Colon (tissue), 2 donors: ENCODE data around the gene WWOX.

Source experiments
- FAIRE-seq: peaks from 2 replicates; lab custom pipeline; 2012; peaks lifted over from hg19 to GRCh38; lab: Jason Lieb, UNC
- donor health status: control.
- donor health status: control.

WWOX gene

DNA sequence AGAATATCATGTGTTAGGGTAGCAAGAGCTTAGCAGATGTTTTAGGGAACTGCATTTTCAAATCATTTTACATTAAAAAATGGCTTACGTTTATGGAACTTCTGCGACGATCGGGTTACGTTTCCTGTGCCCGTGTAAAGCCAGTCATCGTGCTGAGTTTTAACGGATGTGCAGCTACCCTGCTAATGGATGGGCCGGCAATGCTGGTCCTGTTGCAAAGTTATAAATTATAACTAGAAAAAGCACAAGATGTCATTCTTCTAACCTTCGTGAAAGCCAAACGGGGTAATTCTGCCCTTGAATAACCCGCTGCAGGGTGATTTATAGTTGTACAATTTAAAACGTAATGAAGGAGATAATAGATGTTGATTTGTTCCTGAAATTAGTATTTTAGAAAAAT is 339.2 kb downstream of the WWOX start:
- no peak for FAIRE-seq

DNA sequence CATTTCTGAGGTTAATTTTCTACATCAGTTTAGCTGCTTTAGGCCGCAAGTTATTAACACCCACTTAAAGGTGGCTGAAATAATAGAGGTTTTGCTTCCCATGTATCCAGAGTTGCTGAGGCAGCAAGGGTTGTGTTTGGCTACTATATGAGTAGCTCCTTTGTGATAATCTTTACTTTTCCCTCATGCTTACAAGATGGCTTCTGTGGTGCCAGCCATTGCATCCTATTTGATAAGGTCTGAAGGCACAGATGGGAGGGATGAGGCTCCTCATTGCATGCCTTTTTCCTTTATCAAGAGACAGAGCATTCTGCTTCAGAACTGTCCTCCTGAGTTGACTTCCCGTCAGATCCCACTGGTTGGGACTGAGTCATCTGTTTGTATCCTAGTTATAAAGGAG is 340.2 kb downstream of the WWOX start:
- no peak for FAIRE-seq

DNA sequence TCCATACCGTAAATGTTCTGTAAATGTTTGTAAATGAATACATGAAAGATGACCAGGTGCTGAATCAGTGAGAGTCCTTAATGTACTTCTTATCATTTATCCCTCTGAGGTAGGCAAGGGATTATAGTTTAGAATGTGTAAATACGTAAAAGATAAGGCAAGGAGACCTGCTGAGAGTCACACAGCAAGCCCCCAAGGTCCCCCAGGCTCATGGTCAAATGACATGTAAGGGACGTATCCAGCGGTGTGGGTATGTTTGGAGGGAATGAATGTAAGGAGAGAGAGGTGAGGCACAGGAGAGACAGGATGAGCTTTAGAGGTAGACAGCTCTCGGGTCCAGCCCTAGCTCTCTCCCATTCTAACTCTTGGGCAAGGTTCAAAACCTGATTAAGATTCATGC is 341.8 kb downstream of the WWOX start:
- FAIRE-seq = no peak

DNA sequence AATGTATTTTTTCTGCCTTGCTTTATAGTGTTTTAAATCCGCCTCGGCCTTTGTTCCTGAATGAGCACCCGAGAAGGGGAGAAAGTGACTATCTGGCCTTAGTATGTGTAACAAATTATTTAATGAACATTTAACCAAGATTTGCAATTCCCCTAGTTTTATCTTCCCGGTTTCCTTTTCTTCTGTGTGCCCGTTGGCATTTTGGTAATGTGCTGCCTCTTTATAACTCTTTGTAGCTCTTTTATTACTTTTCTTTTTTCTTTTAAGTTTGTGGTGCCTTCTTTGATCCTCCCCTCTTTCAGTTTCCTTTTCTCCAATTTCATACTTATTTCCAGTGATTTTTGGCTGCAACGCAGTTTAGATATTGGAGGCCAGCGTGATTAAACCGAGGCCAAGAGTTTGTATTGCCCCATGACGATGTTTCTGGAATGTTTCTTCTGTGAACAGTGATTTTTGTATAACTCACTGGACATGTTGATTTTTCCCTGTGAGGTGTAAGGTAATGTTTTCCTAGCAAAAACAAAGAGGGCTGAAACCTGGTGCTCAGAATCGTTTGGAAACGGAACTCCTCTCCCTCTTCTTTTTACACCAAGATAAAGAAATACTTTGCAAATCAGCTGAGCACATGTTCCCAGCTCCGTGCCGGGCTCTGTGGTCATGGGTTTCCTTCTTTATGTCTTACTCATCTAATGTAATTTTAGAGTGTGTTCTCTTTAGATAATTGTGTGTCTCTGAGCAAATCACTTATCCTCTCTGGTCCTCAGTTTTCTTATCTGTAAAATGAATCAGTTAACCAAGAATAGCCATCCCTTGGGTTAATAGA is 344.3 kb downstream of the WWOX start:
- no peak for FAIRE-seq

DNA sequence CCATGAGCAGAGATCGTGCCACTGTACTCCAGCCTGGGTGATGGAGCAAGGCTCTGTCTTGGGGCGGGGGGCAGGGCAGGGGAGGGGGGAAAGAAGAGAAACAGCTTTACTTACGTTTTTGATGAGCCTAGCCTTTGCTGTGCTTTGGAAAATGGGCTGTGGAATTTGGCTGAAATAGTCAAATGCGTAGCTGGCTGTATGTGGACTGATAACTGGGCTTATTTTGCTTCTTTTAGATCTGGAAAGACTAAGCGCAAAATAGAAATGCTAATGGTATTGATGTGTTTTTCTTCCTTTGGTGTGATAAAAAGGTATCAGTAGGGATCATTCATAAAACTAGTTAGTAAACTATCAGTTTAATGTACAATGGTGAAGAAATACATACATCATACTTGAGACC is 346.4 kb downstream of the WWOX start:
- no peak for FAIRE-seq

DNA sequence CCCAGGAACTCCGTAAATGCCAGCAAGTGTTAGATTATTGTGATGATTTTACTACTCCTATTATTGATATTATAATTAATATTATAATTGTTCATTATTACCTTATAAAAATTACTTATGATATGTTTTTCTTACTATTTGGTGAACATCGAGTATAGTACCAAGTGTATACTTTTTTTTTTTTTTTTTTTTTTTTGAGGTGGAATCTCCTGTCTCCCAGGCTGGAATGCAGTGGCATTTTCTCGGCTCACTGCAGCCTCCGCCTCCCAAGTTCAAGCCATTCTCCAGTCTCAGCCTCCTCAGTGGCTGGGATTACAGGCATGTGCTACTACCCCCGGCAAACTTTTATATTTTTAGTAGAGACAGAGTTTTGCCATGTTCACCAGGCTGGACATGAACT is 347.0 kb downstream of the WWOX start:
- no peak for FAIRE-seq

DNA sequence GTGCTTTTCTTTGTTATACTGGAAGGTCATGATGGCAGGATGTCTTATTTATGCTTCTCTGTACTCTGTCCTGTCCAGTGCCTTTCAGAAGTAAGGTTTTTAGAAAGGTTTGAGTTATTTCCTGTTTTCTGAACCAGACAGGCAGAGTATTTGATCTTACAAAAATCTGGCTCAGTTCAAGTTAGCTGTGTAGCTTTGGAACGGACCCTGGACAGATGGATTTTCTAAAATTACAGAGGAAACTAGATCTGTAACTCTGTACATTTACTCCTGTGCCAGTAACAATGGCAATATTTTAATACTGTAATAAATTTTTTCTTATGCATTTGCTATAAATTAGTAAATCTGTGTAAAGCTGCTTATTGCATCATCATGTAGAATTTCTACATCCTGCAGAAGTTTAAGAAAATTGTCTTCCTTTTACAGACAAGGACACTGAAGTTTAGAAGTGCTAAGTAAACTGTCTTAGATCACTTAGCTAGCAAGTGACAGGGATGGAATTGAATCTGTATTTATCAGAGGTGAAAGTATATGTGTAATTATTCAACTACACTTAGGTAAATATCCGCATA is 347.6 kb downstream of the WWOX start:
- no peak for FAIRE-seq

DNA sequence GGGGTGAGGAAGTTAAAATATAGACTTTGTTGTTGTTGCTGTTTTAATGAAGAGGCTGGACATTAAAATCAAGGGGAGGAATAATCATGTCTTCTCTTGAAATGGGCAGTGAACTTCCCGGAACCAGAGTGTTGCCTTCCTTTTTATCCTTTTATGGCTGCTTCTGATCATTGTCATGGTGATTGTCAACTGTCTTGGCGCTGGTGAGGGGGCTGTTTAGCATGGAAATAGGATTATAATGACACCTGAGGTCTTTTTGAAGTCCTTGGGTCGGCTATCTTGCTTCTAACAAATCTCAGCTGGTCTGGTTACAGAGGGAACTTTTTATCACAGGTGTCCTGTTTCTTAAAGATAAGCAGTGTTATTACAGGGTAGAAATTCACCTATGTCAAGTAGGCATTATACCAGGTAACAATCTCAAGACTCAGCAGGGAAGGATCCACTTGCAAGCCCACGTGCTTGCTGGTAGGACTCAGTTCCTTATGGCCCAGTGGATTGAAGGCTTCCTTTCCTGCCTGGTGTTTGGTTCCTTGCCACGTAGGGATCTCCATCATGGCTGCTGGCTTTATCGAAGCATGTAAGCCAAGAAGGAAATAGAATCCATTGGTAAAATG is 349.3 kb downstream of the WWOX start:
- no peak for FAIRE-seq

DNA sequence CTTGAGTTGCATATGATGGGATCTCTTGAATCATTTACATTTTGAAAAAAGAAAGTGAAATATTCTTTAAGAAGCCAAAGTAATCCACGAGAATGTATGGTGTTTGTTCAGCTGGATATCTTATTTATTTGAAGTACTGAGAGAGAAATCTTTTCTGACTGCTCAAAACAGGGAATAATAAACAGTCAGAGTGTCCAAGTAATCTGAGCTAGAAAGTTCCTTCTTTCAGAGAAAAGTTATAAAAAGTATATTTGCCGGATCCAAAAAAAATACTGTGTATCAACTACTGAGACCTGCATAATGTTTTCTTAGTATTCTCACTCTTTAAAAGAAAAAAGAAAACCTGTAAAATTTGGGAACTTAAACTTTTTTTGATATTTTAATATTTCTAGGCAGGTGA is 350.8 kb downstream of the WWOX start:
- no peak for FAIRE-seq

DNA sequence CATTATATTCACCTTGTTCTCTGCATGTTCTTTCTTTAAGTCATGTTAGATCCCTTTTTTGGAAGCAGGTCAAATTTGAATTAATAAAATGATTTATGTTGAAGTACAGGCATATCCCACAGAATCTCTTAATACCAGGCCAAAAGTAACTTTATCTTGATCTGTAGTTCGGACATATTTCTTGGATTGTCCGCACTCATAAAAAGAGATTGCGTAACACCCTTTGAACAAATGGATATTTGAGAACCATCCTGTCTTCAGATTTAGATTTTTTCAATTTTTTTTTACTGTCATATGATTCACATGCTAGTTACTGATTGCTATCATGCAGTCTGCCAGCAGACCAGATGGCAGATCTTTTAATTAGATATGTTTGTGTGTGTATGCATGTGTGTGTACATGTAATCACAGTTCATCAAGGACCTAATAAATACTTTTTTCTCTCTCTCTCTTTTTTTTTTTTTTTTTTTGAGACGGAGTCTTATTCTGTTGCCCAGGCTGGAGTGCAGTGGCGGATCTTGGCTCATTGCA is 352.6 kb downstream of the WWOX start:
- FAIRE-seq = no peak

DNA sequence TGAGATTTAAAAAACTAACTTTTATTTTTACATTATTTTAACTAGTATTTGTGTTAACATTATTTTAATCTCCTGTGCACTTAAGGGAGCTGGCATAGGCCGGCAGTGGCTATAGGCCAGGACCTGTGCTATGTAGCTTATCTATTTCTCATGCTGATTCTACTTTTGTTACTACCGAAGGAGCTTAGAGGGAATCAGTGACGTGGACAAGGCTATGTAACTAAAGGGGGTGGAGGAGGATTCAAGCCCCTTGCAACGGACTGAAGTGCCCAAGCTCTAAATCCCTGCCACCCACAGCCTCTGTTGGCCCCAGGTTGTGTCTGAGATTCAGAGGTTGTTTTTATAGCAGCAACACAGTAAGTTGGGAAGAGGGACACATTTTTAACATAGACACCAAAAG is 356.4 kb downstream of the WWOX start:
- no peak for FAIRE-seq

DNA sequence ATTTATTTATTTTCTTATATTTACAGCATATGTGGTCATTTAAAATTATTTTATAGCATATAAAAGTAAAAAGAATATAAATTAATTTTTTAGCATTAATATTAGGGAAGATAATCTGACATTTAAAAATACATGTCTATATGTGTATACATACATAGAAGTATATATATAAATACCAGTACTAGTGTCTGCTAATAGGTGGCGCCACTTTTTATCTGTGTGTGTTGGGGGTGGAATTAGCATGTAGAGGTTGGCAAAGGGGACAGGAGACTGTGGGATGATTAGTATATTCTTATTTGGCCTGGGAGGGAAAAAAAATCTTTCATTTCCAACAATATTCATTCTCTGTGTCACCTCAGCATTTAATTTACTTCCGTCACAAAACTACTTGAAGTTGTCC is 359.1 kb downstream of the WWOX start:
- FAIRE-seq = peak; percentile 14

DNA sequence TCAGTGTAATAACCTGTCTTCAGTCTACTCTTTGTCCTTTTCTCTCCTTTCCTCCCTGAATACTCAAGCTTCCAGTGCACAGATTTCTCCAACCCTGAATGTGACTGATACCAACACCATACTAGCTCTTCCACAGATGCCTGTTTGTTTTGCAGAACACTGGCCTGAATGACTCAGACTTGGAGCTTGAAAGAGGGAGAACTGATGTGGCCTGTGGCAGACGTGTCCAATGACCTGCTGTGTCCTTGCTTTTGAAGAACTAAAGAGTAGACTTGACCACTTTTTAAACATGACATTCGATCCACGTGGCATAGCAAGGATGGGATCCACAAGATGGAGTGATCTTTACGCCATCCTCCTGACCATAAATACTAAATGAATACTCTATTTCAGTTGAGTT is 361.0 kb downstream of the WWOX start:
- FAIRE-seq = no peak

DNA sequence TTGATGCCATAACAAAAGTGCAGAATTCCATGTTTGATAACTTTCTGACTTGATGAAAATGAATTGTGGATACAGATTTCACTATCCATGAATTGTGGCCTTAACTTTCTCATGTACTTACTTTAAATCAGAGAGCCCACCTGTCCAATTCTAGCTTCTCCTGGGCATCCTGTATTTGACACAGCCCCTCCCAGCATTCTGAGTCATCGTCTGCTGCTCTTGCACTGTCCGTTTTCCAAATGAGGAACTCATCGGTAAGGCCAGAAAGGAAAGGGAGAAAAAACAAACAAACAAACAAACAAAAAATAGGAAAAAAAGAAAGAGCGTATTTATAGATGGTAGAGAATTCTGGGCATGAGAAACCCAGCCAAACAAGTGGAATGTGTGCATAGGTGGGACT is 361.6 kb downstream of the WWOX start:
- FAIRE-seq = no peak

DNA sequence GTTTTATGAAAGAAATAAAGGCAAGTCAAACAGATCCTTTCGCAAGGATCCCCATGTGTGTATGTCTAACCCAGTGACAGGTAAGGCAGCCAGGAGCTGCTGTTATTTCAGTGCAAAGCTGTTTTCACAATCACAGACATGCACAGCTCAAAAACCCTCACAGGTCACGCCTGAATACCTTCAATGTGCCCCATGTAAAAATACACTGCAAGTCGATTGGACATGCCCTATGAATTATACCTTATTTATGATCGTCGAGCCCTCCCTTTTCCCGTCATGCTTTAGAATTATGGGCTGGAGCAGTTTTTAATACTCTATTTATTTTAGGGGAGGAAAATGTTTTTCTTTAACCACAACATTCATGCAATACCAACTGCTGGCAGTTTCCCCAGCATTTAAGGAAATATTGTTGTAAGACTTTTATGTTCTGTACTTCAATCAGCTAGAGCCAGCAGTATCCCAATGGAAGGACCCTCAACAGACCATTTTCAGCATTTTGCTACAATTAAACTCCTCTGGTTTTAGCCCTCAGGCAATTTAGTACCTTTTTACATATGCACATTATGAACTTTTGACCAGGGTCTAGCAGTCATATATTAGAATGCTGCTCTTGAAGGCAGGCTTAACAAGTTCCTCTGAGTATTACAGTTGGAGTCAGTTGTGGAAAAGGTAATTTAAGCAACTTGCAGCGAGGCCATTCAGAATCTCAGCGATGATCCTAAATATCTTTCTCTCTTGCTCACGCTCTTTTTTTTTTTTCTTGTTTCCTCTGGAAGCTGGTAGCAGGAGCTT is 362.2 kb downstream of the WWOX start:
- no peak for FAIRE-seq

DNA sequence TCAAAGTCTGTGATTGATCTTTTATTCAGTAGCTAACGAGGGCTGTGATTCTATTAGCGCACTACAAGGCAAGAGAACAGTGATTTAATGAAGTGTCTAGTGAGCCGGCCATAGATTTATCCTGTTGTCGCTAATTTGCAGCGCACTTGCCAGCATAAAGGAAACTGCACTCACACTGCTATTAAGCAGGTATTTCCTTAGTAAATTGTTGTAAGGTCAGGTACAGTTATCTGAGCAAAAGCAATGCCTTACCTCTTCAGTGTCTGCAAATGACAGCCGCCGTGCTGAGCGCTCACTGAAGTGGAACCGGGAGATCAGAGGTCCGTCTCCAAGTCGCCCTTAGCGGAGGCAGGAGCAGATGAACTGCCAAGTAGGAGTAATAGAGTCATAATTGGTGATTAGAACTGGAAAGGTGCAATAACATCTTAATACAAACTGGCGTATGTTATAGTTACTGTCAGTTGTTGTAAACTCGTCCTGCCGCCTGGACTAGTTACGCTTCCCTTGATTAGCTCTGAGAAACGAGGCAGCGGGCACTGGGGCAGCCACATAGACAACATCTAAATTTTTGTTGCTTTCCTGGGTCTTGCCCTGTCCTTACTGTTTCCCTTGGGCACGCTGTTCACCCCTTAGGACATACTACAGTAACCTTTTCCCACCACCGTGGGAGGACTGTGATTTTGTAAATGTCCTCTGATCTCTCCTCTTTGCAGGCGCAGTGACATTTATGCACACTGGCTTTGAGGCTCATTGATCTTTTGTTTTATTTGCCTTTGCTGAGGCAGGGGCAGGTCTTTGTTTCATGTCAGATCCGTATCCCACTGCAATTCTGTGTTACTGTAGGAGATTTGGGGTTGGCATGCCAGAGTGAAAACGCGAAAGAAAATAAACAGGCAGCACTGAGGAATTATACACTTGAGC is 363.1 kb downstream of the WWOX start:
- no peak for FAIRE-seq

DNA sequence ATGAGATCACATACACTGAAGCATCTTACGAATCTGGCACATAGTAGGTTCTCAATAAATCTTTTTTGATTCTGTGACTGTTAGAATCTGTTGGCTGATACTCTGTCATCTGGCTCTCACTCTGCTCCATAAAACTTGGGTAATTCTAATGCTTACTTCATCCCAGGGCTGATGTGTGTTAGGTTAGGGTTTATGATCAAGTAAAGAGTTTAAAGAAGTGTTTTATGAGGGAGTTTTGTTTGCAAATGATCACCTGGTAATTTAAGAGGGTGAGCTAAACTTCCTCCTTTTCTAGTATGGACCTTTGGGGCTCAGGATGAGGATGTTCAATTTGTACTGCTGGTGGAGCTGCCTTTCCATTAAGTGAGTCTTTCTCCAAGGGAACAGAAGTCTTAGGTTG is 364.1 kb downstream of the WWOX start:
- no peak for FAIRE-seq

DNA sequence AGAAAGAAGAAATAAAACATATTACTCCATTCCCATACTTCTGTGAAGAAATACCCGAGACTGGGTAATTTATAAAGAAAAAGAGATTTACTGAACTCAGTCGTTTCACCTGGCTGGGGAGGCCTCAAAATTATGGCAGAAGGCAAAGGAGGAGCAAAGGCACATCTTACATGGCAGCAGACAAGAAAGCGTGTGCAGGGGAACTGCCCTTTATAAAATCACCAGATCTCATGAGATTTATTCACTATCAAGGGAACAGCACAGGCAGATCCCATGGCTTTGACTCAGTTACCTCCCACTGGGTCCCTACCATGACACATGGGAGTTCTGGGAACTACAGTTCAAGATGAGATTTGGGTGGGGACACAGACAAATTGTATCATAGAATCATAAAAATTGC is 365.4 kb downstream of the WWOX start:
- FAIRE-seq = no peak

DNA sequence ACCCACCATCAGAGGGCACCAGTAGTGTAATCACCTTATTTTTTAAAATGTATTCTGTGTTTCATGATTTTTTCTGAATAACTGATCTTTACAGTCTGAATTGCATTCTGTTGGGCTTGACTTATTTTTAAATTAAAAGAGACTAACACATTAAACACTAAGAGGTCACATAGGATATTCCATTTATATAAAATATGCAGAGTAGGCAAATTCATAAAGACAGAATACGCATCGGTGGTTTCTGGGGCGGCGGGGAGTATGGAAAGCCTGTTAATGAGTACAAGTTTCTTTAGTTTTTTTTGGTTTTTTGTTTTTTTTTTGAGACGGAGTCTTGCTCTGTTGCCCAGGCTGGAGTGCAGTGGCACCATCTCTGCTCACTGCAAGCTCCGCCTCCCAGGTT is 366.3 kb downstream of the WWOX start:
- no peak for FAIRE-seq

DNA sequence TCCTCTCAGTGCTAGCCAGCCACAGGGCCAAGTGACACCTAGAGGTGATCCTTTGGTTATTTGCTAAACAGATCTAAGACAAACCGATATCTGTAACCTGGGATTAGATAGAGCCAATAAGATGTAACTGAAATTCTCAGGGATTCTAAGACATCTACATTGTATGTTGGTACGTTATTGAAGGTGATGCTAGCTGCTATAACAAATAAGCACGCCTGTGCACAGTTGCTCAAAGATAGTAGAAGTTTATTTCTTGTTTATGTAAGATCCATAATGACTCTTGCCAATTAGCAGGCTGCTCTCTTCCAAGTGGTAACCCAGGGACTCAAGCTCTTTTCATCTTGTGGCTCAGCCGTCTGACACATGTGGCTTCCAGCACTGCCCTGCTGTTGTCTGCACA is 370.3 kb downstream of the WWOX start:
- FAIRE-seq = no peak

DNA sequence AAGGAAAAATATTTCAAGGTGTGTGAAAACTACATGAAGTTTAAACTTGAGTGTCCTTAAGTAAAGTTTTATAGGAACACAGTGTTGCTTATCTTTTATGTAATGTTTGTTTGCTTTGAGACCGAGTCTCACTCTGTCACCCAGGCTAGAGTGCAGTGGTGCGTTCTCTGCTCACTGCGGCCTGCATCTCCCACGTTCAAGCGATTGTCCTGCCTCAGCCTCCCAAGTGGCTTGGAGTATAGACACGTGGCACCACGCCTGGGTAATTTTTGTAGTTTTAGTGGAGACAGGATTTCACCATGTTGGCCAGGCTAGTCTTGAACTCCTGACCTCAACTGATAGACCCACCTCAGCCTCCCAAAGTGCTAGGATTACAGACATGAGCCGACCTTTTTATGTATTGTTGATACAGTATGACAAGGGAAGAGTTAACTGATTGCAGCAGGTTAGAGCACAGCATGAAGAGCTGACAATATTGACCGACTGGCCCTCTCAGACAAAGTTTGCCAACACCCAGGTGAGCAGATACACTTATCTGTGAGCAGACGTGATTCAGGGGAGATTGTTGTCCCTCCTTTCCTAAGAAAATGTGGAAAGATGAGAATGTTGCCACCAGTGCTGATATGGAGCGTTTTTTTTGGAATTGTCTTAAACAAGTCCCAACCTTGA is 373.7 kb downstream of the WWOX start:
- FAIRE-seq = no peak
